ENCODE data around the gene MAMDC4. TPM values are rescaled to one million over a fixed set of nuclear protein-coding genes. Genes with fewer than 3 reads are reported as not detected.
A peak's percentile ranks its signal among the peaks of the same experiment; 100 is the strongest.

MAMDC4 gene
- total RNA-seq, 2 donors from 2014 or later = 6.8 to 15.4 TPM

GRCh38 chr9:136860933-136861873 lies 9.1 kb downstream of the MAMDC4 start:
- Histone ChIP-seq H3K36me3 (ENCODE audit: control insufficient read depth, insufficient read depth, low read length) (peaks cover 34% of the 10 kb centered on the region), H3K27me3 (ENCODE audit: control insufficient read depth, insufficient read depth, low read length, poor library complexity, severe bottlenecking) (no peaks in the 10 kb centered on the region), H3K9ac (ENCODE audit: extremely low read depth, low read length, poor library complexity, severe bottlenecking) (no peak overlapping the region), H3K4me3 (ENCODE audit: low read length) (no peak overlapping the region), H3K9me3 (ENCODE audit: control insufficient read depth, low read length) (no peaks in the 10 kb centered on the region), H3K27ac (ENCODE audit: low read depth, low read length) (peak overlapping the region; percentile 24), H3K4me1 (ENCODE audit: control insufficient read depth, insufficient read depth, low read length) (no peaks in the 10 kb centered on the region)
- Mint-ChIP-seq H3K9me3 (no peaks in the 10 kb centered on the region), H3K4me1 (peaks cover 3% of the 10 kb centered on the region), H3K27ac (no peak overlapping the region), H3K27me3 (ENCODE audit: insufficient read depth) (no peaks in the 10 kb centered on the region), H3K36me3 (ENCODE audit: low read depth) (peaks cover 28% of the 10 kb centered on the region), H3K4me3 (no peak overlapping the region)
- peak; percentile 44 for DNase-seq
- 95 to 96% methylated on average over 15 to 22 of the region's 22 CpGs for WGBS, 2 experiments (ENCODE audit: insufficient coverage in 1 of 2, insufficient read length in 1 of 2)
- TF ChIP-seq CTCF (conservative IDR thresholded peaks at IDR 0.05) = no peak

- no peak overlapping the region for H3K9ac ChIP-seq (ENCODE audit: extremely low read depth, low read length, poor library complexity, severe bottlenecking)
- no peak overlapping the region for H3K27ac ChIP-seq (ENCODE audit: low read depth, low read length)
- Mint-ChIP-seq H3K4me1 (peaks cover 3% of the 10 kb centered on the region), H3K9me3 (peaks cover 2% of the 10 kb centered on the region), H3K36me3 (ENCODE audit: low read depth) (peaks cover 28% of the 10 kb centered on the region), H3K4me3 (no peak overlapping the region), H3K27me3 (ENCODE audit: insufficient read depth) (no peaks in the 10 kb centered on the region), H3K27ac (no peak overlapping the region)
- no peak overlapping the region for H3K4me3 ChIP-seq (ENCODE audit: low read length)
- DNase-seq = peak; percentile 29
- 94 to 95% methylated on average over 18 to 26 of the region's 26 CpGs for WGBS, 2 experiments (ENCODE audit: insufficient coverage in 1 of 2, insufficient read length in 1 of 2)
- H3K27me3 ChIP-seq (ENCODE audit: control insufficient read depth, insufficient read depth, low read length, poor library complexity, severe bottlenecking) = no peaks in the 10 kb centered on the region
- peaks cover 34% of the 10 kb centered on the region for H3K36me3 ChIP-seq (ENCODE audit: control insufficient read depth, insufficient read depth, low read length)
- TF ChIP-seq CTCF (conservative IDR thresholded peaks at IDR 0.05) = no peak
- no peaks in the 10 kb centered on the region for H3K4me1 ChIP-seq (ENCODE audit: control insufficient read depth, insufficient read depth, low read length)
- H3K9me3 ChIP-seq (ENCODE audit: control insufficient read depth, low read length) = peaks cover 1% of the 10 kb centered on the region
These were observed 9.8 kb downstream of the MAMDC4 start for GRCh38 chr9:136861874-136862457.

- TF ChIP-seq CTCF (conservative IDR thresholded peaks at IDR 0.05) = no peak
- WGBS, 2 experiments (ENCODE audit: insufficient coverage in 1 of 2, insufficient read length in 1 of 2) = 97 to 98% methylated on average over 19 to 31 of the region's 31 CpGs
- peaks cover 12% of the 10 kb centered on the region for H3K9me3 ChIP-seq (ENCODE audit: control insufficient read depth, low read length)
- H3K27me3 ChIP-seq (ENCODE audit: control insufficient read depth, insufficient read depth, low read length, poor library complexity, severe bottlenecking) = no peaks in the 10 kb centered on the region
- no peak overlapping the region for H3K27ac ChIP-seq (ENCODE audit: low read depth, low read length)
- peaks cover 34% of the 10 kb centered on the region for H3K36me3 ChIP-seq (ENCODE audit: control insufficient read depth, insufficient read depth, low read length)
- no peak overlapping the region for H3K9ac ChIP-seq (ENCODE audit: extremely low read depth, low read length, poor library complexity, severe bottlenecking)
- Mint-ChIP-seq H3K9me3 (peaks cover 12% of the 10 kb centered on the region), H3K27me3 (ENCODE audit: insufficient read depth) (no peaks in the 10 kb centered on the region), H3K4me1 (peaks cover 3% of the 10 kb centered on the region), H3K27ac (no peak overlapping the region), H3K36me3 (ENCODE audit: low read depth) (peaks cover 34% of the 10 kb centered on the region), H3K4me3 (no peak overlapping the region)
- H3K4me3 ChIP-seq (ENCODE audit: low read length) = no peak overlapping the region
- no peaks in the 10 kb centered on the region for H3K4me1 ChIP-seq (ENCODE audit: control insufficient read depth, insufficient read depth, low read length)
- peak; percentile 29 for DNase-seq
These were observed 10.9 kb downstream of the MAMDC4 start for GRCh38 chr9:136862849-136863622.

Data from endodermal cell (in vitro differentiated cells).